HG03095 (cell line): Measurements from ENCODE around the gene GSS.

Source experiments
- ATAC-seq: cut with Tn5 transposase; IDR thresholded peaks from one replicate; pipeline ENCODE4 v1.9.1; 2021; ENCODE audit warnings: moderate library complexity; ENCODE audit not compliant: unreplicated experiment

Gene GSS

DNA sequence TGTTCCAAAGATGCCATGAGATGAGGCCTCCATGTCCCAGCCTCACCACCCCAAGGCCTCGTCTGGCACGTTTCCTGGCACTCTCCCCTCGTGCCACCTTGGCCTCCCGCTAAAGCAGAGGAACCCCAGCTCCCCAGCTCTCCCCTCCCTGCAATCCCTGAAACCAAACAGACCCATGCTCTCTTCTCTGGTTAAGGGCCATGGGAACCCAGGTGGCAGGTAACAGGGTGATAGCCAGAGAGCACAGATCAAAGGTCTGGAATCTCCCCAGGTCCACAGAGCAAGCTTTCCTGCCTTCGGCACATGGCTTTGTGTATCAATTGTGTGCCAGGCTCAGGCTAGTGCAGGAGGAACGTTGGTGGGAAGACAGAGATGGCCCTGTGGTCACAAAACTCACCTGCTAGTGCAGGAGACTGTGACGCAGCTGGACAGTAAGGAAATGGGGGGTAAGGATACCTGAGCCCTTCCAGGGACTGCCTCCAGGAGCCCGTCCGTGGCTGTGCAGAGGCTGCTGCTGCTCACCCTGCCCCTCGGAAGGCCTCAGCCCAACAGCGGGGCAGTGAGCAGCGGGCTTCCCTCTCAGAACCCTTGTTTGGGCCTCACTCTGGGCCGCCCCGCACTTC lies 39.0 kb upstream of the GSS start:
- ATAC-seq = no peak

DNA sequence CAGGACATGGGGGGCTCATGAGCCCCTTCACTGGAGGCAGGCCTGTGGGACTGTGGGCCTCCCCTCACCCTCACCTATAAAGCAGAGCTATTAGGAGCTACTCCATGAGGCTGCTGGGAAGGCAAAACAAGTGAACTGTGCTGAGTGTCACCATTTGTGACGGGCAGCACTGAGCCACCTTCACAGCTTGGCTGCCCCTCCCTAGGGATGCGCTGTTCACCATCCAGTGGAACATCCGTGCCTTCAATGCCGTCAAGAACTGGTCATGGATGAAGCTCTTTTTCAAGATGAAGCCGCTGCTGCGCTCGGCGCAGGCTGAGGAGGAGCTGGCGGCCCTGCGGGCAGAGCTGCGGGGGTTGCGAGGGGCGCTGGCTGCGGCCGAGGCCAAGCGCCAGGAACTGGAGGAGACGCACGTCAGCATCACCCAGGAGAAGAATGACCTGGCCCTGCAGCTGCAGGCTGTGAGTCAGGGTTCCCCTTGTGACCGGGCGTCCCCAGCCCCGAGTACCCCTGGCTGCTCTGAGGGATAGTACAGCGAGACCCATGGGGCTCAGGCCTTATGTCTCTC lies 38.4 kb upstream of the GSS start:
- ATAC-seq = no peak

DNA sequence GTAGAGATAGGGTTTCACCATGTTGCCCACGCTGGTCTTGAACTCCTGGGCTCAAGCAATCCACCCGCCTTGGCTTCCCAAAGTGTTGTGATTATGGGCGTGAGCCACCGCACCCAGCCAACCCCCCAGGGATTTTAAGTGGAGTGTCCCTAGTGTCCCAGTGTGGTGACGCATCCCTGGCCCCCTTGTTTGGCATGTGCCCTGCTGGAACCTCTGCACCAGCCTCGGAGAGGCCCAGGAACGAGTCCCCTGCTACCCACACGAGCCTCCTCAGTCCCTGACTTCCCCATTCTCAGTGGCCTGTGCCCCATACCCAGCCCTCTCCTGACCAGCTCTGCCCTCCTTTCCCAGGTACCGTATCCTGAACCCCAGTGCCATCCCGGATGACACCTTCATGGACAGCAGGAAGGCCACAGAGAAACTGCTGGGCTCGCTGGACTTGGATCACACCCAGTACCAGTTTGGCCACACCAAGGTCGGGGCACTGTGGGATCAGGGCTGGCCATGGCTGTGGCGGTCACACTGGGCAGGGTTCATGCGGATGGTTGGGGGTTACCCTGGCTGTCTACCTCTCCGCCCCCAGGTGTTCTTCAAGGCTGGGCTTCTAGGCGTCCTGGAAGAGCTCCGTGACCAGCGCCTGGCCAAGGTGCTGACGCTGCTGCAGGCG lies 37.3 kb upstream of the GSS start:
- no peak for ATAC-seq

DNA sequence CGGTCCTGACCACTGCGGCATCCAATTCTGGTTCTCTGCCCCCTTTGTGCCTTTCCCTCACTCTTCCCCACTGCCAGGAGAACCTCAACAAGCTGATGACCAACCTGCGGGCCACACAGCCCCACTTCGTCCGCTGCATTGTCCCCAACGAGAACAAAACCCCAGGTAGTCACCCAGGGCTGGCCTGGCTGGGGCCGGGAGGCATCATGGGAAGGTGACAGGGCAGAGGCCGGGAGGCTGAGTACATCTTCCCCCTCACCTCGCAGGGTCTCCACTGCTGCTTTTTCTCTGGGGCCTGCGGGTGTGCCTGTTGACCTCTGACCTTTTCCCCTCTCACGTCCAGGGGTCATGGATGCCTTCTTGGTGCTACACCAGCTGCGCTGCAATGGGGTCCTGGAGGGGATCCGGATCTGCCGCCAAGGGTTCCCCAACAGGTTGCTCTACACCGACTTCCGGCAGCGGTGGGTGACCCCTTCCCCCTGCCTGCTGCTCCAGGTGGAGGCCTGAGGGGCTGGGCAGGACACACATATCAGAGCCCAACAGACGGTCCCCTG lies 35.1 kb upstream of the GSS start:
- no peak for ATAC-seq

DNA sequence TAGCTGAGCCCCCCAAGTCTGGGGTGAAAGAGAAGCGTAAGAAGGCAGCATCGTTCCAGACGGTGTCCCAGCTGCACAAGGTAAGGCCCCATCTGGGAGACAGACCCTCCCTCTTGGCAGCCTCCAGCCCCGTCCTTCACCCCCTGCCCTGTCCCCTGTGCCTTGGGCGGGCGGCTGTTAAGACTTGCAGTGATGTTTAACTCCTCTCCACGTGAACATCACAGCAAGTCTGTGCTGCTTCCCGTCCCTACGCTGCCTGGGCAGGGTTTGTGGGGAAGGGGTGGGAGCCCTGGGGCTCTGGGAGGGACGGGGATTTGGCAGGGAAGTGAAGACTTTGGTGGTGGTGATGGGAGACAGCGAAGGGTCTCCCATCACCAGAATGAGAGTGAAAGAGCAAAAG lies 34.6 kb upstream of the GSS start:
- ATAC-seq = no peak

DNA sequence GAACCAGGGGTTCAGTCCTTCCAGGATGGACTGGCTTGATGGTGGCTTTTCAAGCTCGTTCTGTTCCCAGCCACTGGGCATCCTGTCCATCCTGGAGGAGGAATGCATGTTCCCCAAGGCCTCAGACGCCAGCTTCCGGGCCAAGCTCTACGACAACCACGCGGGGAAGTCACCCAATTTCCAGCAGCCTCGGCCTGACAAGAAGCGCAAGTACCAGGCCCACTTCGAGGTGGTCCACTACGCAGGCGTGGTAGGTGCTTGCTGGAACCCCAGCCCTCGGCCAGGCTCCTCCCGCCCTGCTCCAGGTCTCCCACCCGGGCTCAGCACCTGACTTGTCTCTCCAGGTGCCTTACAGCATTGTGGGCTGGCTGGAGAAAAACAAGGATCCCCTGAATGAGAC lies 34.1 kb upstream of the GSS start:
- no peak for ATAC-seq

DNA sequence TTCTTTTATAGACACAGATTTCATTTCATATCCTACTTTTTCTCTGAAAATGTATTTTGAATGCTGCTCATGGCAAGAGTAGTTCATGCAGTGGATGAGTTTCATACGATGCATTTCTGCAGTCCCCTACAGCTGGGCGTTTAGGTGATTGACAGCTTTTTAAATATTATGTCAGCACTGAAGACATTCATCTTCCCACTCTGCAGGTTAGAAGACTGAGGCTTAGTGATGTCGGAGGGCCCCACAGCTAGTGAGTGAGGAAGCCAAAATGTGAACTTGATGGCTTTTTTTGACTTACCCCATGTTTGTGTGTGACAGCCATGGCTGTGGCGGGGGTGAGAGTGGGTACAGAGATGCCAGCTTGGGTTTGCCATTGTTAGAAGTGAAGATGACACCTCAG lies 33.5 kb upstream of the GSS start:
- no peak for ATAC-seq

DNA sequence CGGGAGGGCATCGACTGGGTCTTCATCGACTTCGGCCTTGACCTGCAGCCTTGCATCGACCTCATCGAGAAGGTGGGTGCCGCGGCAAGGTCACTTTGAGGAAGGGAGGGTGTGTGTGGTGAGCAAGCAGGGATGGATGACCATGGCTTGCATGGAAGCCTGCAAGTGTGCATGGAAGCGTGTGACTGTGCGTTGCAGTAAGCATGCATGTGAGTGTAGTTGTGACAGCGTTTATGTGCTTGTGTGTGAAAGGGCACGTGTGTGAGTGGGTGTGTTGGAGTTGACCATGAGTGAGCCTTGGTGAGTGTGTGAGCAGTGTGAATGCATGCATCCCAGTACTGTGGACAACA lies 32.6 kb upstream of the GSS start:
- no peak for ATAC-seq

DNA sequence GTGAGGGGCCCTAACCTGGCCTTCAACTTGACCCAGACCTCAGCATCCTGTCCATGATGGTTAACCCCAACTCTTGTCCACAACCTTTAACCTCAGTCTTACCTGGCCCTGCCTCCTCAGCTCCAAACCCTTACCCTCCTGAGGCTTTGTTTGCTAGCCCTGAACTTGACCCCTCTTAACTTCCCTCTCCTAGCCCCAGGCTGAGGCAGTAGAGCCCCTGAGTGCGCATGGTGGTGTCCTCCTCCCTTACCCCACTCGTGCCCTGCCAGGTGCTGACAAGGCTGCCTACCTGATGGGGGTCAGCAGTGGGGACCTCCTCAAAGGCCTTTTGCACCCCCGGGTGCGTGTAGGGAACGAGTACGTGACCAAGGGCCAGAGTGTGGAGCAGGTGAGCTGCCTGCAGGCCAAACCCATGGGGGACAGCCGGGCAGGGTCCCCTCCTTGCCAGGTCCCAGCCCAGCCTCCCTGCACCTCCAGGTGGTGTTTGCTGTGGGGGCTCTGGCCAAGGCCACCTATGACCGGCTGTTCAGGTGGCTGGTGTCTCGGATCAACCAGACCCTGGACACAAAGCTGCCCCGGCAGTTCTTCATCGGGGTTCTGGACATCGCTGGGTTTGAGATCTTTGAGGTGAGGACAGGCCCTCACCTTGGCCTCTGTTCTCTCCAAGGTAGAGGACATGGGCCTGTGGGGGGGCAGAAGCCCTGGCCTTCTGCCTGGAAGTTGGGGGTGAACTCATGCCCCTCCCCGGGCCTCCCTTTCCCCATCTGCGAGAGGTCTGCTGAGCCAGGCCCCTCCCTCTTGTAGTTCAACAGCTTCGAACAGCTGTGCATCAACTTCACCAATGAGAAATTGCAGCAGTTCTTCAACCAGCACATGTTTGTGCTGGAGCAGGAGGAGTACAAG lies 31.9 kb upstream of the GSS start:
- ATAC-seq = no peak

DNA sequence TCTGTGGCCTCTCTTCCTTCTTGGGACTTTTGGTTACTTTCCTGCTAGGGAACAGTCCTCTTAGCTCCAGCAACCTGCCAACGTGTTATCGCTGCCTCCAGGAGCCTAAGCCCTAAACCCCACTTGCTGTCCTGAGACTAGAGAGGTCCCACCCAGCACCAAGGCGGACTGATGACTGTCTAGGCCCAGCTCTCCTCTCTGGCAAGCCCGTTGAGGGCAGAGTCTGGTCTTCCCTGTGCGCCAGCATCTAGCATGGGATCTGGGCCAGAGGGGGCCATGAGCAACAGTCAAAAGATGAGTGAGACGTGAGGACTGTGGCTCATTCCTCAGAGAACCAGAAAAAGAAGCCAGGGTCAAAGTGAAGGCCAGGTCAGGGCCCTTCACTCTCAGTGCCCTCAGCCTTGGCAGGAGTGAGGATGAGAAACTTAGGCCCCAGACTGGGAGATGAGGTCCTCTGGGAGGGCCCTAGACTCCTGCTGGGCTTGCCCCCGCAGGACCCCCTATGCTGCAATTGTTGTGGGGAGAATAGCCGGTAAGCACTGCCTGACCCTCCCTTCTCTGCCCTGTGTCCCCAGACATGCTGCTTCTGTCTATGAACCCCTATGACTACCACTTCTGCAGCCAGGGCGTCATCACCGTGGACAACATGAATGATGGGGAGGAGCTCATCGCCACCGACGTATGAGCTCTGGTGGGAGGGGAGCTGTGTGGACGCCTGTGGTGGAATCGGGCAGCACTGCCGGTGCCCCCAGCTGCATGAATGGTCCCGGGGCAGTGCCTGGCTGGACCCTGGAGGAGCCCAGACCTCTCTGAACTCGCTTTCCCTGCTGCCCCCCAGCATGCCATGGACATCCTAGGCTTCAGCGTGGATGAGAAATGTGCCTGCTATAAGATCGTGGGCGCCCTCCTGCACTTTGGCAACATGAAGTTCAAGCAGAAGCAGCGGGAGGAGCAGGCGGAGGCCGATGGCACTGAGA lies 31.0 kb upstream of the GSS start:
- ATAC-seq = no peak

DNA sequence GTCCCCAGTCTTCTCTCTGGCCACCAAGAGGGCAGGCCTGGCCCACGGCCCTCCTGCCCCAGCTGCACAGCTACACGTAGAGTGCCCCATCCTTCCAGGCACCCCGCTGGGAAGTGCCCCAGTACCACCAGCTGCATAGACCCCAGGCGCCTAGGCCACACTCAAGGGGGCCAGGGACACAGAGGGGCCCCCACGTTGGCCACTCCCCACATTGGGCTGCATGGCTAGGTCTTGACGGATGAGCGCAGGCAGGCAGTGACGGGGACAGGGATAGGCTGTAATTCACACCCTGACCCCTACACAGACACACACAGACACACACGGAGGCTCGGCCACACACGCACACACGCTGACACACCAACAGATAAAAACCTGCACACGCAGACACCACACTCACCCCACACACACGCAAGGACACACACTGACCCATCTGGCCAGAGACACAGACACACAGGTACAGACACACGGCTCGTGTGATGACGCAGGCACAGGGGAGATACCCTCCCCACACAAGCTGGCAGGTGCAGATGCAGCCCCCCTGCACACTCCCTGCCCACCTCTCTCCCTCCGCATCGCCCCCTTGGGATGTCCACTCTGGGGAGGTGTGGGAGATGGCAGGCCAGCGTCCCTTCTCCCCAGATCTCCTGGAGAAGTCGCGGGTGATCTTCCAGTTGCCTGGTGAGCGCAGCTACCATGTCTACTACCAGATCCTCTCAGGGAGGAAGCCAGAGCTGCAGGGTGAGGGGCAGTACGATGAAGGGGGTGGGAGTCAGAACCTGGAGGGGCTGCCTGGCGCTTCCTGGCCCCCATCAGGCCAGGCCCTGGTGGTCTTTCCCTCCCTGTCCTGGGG lies 30.1 kb upstream of the GSS start:
- no peak for ATAC-seq

DNA sequence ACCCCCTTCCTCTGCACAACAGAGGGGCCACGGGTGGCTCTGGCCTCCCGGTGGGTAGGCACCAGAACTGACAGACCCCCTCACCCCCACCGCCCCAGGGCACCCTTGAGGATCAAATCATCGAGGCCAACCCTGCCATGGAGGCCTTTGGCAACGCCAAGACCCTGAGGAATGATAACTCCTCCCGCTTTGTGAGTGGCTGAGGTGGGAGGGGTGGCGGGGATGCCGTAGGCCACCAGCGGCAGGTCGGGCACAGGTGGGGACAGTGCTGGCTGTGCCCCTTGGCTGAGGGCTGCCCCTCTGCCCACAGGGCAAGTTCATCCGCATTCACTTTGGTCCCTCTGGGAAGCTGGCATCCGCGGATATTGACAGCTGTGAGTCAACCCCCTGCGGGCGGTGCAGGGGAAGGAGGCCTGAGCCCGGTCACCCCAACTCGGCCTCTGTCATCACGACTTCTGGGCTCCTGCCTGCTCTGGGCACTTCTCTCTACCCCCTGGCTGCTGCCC lies 29.2 kb upstream of the GSS start:
- no peak for ATAC-seq

DNA sequence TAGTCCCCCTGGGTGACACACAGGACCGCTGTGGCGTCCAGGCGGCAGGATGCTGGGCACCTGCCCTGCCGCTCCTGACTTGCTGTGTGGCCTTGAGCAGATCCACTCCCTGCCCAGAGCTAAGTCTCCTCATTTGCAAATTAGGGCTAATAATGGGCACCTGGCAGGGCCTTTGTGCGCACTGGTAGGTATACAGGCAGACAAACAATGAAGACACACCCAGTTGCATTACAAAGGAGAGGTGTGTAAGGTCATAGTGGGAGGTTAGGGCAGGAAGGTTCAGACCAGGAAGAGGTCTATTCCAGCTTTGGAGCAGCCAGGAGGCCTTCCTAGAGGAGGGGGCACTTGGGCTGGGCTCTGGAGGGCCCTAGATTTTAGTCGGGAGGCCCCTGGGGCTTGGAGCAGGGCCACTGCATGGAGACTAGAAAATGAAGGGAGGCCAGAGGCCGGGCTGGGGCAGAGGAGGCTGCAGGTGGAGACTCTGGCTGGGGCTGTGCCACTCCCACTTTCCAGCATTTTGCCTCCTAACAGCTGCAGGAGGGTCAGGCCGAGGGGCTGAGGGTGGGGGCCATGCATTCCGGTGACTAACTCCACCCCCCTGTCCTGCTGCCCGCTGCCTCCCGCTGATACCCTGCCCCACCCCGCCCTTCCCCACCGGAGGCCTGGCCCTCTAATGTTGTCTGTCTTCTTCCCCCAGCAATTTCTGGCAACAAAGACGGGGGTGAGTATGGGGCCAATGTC lies 28.6 kb upstream of the GSS start:
- ATAC-seq = no peak

DNA sequence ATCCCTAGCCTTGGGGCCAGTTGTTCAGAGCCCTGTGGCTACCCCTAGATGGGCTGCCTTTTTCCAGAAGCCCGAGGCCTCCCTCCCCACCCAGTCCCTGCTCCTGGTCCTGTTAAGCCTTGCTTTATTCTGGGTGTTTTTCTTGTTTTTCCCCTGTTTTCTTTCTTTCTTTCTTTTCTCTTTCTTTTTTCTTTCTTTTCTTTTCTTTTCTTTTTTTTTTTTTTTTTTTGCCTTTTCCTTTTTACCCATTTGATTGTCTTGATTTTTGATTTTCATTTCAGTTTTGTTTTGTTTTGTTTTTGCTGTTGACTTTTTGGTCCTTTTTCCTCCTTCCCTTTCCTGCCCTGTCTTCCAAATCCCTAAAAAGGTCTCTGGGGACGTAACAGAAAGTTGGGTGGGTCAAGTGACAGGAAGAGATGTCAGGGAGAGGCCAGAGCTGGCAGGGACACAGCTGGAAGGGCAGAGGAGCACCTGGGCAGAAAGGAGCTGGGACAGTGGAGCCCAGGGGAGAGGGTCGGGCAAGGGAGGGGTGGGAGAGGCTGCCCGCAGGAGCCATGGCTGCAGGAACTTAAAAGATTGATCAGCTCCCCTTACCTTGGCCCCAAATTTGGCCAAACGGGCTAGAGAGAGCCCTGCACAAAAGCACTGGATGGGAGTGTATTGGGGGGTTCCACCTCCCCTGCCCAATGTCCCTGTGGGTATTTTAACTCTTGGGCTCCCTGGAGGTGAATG lies 27.6 kb upstream of the GSS start:
- no peak for ATAC-seq

DNA sequence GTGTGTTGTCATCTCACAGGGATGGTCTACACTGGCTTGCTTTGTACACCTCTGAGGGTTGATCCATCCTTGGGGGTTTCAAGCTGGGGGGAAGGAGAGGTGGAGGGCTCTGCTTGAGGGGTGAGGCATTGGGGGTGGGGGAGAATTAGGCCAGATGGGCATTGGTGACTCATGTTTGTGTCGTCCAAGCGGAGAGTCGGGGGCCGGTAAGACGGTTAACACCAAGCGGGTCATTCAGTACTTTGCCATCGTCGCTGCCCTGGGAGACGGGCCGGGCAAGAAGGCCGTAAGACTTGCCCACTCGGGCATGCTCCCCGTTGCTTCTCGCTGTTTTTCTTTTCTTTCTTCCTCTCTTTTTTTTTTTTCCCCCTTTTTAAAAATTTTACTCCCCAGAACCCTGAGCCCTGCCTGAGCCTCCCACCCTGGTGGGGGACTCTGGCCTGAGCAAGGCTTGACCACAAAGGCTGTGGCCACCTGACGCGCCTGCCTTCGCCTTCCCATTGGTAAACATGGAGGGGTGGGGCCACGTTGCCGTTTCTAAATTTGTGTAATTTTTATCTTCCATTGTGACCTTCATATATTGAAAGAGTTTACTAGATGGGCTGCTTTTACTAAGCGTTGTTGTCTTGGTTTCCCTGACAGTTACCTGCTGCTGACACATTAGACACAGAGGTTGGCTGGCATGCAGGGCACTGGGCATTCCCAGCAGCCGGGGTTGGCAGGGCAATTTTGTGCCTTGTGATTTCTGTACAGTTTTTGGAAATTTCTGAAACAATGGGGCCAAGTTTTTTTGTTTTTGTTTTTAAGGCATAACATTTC lies 26.9 kb upstream of the GSS start:
- ATAC-seq = no peak

DNA sequence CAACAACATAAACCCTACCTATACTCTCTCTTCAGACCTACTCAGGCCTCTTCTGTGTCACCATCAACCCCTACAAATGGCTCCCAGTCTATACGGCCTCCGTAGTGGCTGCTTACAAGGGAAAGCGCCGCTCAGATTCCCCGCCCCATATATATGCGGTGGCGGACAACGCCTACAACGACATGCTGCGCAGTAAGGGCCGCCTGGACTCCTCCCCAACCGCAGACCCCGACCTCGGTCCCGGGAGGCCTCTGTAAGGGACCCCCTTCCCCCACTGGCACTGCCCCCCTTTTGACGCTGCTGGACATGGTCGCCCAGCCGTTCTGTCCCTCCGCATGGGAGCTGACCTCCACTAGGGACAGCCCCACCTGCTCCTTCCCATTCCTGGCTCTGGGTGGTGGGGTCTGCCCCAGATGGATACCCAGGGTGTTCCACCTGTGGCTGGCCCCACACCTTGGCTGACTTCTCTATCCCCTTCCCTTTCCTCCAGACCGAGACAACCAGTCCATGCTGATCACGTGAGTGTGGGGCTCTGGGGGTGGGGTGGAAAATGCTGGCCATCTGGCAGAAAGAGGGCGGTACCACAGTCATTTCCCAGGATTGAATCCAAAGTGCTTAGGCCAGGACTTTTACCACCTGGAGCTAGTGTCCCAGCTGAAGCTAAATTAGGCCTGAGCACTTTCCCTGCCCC lies 25.1 kb upstream of the GSS start:
- ATAC-seq = no peak
